COLO668 (cell line): ENCODE data around the gene TTC13.
A peak's percentile ranks its signal among the peaks of the same experiment; 100 is the strongest.
"Not testable (repeated sequence)": the region's sequence is repeated elsewhere in the genome, so short reads cannot be mapped to it uniquely, and the experiment has no call there.

Experiments used
- DNase-seq: peaks from one replicate; lab custom pipeline; 2025; ENCODE audit not compliant: unreplicated experiment; lab: John Stamatoyannopoulos, UW

Gene TTC13

GRCh38 chr1:230992100-230992774 is 13.6 kb upstream of the TTC13 start:
- DNase-seq, result peak; percentile 52

GRCh38 chr1:230987448-230987847 is 8.8 kb upstream of the TTC13 start:
- no peak for DNase-seq

GRCh38 chr1:230986976-230987375 is 8.3 kb upstream of the TTC13 start:
- DNase-seq, result no peak

GRCh38 chr1:230985711-230986110 is 7.0 kb upstream of the TTC13 start:
- DNase-seq, result no peak

GRCh38 chr1:230984622-230985515 is 6.2 kb upstream of the TTC13 start:
- not testable (repeated sequence) for DNase-seq

- DNase-seq, result no peak
Measured at GRCh38 chr1:230983811-230984210, 5.2 kb upstream of the TTC13 start.

- DNase-seq, result no peak
Measured at GRCh38 chr1:230982696-230983095, 4.0 kb upstream of the TTC13 start.

- no peak for DNase-seq
Measured at GRCh38 chr1:230979952-230980351, 1.3 kb upstream of the TTC13 start.

GRCh38 chr1:230979389-230979716 is 692 bp upstream of the TTC13 start:
- no peak for DNase-seq

- peak; percentile 74 for DNase-seq
Measured at GRCh38 chr1:230977761-230978490, 735 bp downstream of the TTC13 start.

- no peak for DNase-seq
Measured at GRCh38 chr1:230976825-230977747, 1.6 kb downstream of the TTC13 start.

- no peak for DNase-seq
Measured at GRCh38 chr1:230976360-230976759, 2.3 kb downstream of the TTC13 start.

GRCh38 chr1:230975636-230976035 is 3.0 kb downstream of the TTC13 start:
- no peak for DNase-seq

GRCh38 chr1:230972855-230973271 is 5.8 kb downstream of the TTC13 start:
- no peak for DNase-seq

GRCh38 chr1:230971771-230972170 is 6.9 kb downstream of the TTC13 start:
- no peak for DNase-seq

GRCh38 chr1:230970432-230970831 is 8.2 kb downstream of the TTC13 start:
- no peak for DNase-seq

GRCh38 chr1:230966358-230966873 is 12.2 kb downstream of the TTC13 start:
- no peak for DNase-seq

GRCh38 chr1:230965535-230965934 is 13.1 kb downstream of the TTC13 start:
- DNase-seq, result no peak

GRCh38 chr1:230964896-230965295 is 13.8 kb downstream of the TTC13 start:
- DNase-seq, result no peak

- DNase-seq, result no peak
Measured at GRCh38 chr1:230958370-230958769, 20.3 kb downstream of the TTC13 start.
